HG03108 (cell line): ENCODE measurements around the gene WRAP73.

Source experiments
- ATAC-seq: cut with Tn5 transposase; IDR thresholded peaks from one replicate; pipeline ENCODE4 v1.9.1; 2021; ENCODE audit warnings: moderate library complexity; ENCODE audit not compliant: unreplicated experiment

The WRAP73 gene

DNA sequence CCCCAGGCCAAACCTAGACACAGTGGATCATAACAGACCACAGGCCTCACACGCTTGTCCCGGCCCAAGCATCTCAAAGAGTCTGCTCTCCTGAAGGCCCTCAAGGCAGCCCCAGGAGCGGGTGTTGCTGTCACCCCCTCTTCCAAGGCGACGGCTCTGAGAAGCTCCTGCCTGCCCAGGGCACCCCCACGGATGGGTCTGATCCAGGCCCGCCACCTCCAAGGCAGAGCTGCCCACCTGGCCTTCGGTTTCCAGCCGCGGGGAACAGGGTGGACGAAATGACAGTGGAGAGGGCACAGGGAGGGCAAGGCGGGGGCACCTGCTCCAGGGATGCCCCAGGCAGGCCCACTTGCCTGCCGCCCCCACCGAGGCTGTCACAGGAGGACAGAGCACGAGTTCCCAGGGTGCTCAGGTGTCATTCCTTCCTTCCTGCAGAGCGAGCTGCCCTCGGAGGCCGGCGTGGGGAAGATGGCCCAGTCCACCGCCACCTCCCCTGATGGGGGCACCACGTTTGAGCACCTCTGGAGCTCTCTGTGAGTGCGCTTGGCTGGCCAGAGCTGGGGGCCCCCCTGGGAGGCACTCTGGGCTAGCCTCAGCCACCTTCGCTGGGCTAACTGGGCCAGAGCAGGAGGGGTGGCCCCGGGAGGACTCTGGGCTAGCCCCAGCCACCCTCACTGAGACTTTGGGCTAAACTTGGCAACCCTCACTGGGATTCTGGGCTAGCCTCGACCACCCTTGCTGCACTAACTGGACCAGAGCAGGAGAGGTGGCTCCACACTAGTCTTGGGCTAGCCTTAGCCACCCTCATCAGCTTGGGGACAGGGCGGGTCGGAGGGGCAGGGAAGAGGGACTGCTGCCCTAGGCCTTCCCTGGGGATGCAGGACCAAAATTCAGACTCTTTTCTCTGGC, 32.2 kb upstream of the WRAP73 start:
- no peak for ATAC-seq

- ATAC-seq = no peak
Measured at GRCh38 chr1:3681231-3681897, 31.5 kb upstream of the WRAP73 start.

GRCh38 chr1:3680488-3681230, 30.8 kb upstream of the WRAP73 start:
- ATAC-seq = no peak

- ATAC-seq = no peak
Measured at GRCh38 chr1:3679799-3680453, 30.0 kb upstream of the WRAP73 start.

GRCh38 chr1:3679098-3679555, 29.2 kb upstream of the WRAP73 start:
- no peak for ATAC-seq

DNA sequence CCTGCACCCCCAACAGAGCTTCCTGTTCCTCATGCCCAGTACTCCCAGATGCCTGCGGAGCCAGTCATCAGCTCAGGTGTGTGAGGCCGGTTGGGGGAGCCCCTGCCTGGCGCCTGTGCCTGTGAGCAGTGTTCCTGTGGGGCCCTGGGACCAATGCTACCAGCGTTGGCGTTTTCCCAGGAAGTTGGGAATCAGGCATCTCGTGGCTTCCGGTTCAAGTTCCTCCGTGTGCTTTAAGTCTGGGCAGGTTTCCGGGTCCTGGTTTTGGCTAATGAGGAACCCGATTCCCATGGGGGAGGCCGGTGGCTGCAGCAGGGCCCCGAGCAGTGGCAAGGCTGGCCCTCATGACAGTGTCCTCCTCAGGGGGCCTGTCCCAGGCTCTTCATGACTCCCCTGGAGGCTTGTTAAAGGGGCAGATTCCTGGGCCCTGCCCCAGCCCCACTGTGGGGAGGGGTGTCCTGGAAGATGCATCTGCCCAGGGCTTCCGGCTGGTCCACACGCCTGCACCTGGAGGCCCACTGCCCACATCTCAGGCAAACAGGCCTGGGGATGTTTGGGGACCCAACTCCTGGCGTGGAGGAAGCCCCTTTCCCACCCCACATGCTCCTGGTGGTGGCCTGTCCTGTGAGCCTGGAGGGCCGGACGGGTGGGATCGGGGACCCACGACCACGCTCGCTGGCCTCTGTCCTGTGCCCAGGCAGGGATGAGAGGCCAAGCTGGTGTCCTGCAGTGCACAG, 28.6 kb upstream of the WRAP73 start:
- no peak for ATAC-seq

- no peak for ATAC-seq
Measured at GRCh38 chr1:3677484-3677883, 27.6 kb upstream of the WRAP73 start.

GRCh38 chr1:3676581-3677470, 26.9 kb upstream of the WRAP73 start:
- peak; percentile 57 for ATAC-seq

DNA sequence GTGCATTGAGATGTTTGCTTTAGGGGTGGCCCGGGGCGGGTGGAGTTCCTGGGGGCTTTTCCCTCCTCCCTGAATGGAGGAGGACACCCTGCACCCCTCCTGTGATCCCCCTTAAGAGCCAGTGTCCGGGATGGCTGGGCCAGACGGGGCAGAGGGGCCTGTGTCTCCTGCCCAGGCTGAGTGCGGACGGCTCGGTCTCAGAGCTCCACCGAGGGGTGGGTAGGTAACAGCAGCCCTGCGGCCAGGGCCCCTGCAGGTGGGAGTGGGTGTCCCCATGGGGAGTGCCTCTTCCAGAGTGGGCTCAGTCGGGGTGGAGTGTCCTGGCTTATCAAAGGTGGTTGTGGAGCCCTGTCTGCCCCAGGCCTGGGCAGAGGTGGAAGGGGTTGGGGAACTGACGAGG, 25.5 kb upstream of the WRAP73 start:
- no peak for ATAC-seq

- ATAC-seq = no peak
Measured at GRCh38 chr1:3674100-3675094, 24.5 kb upstream of the WRAP73 start.

GRCh38 chr1:3673381-3674099, 23.6 kb upstream of the WRAP73 start:
- ATAC-seq = no peak

DNA sequence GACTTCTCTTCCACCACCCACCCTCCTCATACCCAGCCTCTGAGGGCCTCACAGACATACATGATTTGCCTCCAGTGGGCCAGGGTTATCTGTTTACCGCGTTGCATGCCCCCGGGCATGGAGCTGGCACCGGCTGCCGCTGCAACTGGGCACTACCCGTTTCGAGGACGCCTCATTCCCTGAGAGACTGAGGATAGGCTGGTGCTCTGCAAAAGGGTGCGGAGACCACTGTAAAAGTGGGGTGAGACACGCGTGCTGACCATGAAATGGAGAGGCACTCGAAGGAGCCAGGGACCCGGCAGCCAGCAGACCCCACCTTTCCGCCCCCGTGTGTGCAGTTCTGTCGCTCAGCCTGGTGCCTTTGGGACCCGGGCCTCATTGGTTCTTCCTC, 23.1 kb upstream of the WRAP73 start:
- no peak for ATAC-seq

DNA sequence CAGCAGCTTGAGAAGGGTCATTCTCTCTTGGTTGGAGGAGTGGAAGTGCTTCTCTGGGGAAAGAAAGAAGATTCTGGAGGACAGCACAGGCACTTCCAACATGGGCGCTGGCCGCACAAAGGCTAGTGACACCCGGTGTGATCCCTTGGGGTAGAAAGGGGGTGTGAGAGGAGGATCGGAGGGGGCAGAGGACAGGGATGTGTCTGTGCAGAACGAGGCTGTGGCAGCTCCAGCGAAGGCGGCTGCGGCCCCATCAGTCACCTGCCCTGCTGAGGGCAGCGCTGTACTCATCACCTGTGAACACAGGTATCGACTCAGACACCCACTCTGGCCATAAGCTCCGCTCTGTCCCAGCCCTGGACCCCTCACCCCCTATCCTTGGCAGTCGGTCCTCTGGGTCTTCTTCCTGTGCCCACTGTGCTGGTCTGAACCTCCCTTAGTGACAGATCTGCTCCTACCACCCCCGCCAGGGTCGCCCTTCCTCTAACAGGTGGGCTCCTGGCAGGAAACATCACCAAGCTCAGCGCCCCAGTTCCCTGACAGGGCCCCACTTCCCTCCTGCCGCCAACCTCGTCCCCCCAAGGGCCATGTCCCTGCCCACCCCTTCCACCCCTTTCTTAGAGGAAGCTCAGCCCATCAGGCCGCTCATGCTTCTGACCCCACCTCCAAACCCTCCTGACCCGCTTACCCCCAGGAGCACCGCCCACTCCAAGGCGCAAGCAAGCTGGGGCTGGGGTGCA, 22.5 kb upstream of the WRAP73 start:
- ATAC-seq = no peak

DNA sequence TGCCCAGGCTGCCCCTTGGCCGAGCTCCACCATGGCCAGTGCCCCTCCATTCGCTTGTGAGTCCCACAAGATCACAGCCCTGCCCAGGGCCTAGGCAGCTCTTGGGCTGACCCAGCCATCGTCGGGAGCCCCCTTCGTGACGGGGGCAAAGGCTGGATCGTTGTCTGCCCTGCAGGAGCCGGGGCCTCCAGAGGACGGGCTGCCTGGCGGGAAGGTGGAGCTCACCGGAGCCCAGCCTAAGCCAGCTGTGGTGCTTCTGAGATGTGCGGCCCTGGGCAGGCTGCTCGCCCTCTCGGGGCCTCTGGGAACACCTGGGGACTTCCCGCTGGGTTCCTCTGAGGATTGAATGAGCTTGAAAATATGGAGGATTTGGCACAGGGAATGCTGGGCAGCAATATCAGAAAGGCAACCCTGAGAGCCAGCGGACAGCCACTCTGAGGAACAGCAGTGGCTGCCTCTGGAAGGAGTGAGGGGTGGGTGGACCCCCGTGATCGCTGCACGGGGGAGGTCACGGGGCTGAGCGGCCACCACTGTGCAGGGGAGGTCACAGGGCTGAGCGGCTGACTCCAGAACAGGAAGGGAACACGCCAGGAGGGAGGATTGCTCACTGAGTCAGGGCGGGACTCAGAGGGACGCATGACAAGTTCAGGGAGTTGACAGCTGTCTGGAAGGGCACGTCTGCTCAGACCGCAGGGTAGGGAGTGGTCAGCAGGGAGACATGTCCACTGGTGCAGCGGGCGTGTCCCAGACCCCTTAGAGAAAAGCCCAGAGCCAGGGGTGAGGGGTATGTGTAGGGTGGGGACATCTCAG, 21.7 kb upstream of the WRAP73 start:
- ATAC-seq = no peak

DNA sequence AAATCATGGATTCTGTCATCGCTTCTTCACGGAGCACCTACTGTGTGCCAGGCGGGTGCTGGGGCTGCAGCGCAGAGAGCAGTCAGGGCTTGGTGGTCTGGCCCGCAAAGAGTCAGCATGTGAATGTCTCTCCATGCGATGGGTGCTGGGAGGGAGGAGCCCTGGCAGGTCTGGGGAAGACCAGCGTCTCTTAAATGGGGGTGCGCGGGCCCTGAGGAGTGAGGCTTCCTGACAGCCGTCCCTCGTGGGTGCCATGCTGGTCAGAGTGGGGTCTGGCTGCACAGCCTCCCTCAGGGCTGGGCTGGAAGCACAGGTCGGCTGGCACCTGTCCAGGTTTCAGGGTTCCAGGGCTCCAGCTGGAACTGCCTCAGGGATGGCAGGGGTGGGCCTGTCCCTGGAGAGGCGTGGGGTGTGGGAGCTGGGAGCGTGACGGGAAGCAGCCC, 20.9 kb upstream of the WRAP73 start:
- no peak for ATAC-seq

DNA sequence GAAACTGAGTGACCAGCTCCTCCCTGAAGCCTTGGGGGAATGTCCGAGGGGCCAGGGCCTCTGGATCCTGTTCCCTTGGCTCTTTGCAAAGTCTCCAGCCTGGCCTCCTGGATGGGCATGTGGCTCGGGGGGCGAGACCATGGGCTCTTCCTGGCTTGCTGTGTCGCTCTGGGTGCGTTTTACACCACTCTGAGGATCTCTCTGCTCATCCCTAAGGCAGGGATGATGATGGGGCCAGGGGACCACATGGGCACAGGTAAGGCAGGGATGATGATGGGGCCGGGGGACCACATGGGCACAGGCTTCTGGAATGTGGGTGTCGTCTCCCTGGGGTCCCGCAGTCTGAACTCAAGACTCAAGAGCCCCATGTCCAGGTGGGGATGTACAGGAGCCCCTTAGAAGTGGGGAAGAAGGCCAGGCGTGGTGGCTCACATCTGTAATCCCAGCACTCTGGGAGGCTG, 20.1 kb upstream of the WRAP73 start:
- no peak for ATAC-seq
